ENCODE data around the gene NUP210L.

GRCh38 chr1:154181944-154182343, 27.1 kb upstream of the NUP210L start:
- TF ChIP-seq CTCF (conservative IDR thresholded peaks at IDR 0.05; ENCODE audit: low read length) (no peak), EZH2phosphoT487 (IDR thresholded peaks at IDR 0.05; ENCODE audit: borderline replicate concordance) (no peak)
